NK-92 treated with Interleukin-12 subunit alpha and Interleukin-12 subunit beta, amount 100 ng/mL, for 24 hours (cell line): ENCODE data around the gene ADAMTSL3.
"Not testable (repeated sequence)": the region's sequence is repeated elsewhere in the genome, so short reads cannot be mapped to it uniquely, and the experiment has no call there.

Experiments used
- DNase-seq: peaks from one replicate; lab custom pipeline; 2025; lab: John Stamatoyannopoulos, UW

Gene ADAMTSL3

GRCh38 chr15:84035399-84035766 lies 381.5 kb downstream of the ADAMTSL3 start:
- DNase-seq = no peak

- no peak for DNase-seq
Observed at GRCh38 chr15:84037301-84037700, 383.4 kb downstream of the ADAMTSL3 start.

GRCh38 chr15:84042434-84043056 lies 388.6 kb downstream of the ADAMTSL3 start:
- DNase-seq = not testable (repeated sequence)

GRCh38 chr15:84046064-84046637 lies 392.2 kb downstream of the ADAMTSL3 start:
- DNase-seq = no peak

GRCh38 chr15:84049480-84049879 lies 395.6 kb downstream of the ADAMTSL3 start:
- not testable (repeated sequence) for DNase-seq

- no peak for DNase-seq
Observed at GRCh38 chr15:84050076-84050475, 396.2 kb downstream of the ADAMTSL3 start.

- DNase-seq = not testable (repeated sequence)
Observed at GRCh38 chr15:84051146-84051545, 397.2 kb downstream of the ADAMTSL3 start.

GRCh38 chr15:84054544-84054943 lies 400.6 kb downstream of the ADAMTSL3 start:
- not testable (repeated sequence) for DNase-seq

- DNase-seq = no peak
Observed at GRCh38 chr15:84057714-84058331, 403.9 kb downstream of the ADAMTSL3 start.

GRCh38 chr15:84063674-84064073 lies 409.8 kb downstream of the ADAMTSL3 start:
- DNase-seq = not testable (repeated sequence)

GRCh38 chr15:84068674-84069073 lies 414.8 kb downstream of the ADAMTSL3 start:
- not testable (repeated sequence) for DNase-seq

GRCh38 chr15:84078038-84078437 lies 424.1 kb downstream of the ADAMTSL3 start:
- DNase-seq = not testable (repeated sequence)

- DNase-seq = not testable (repeated sequence)
Observed at GRCh38 chr15:84079325-84079884, 425.5 kb downstream of the ADAMTSL3 start.

- DNase-seq = no peak
Observed at GRCh38 chr15:84079885-84080777, 426.2 kb downstream of the ADAMTSL3 start.

- DNase-seq = not testable (repeated sequence)
Observed at GRCh38 chr15:84080778-84081084, 426.8 kb downstream of the ADAMTSL3 start.

GRCh38 chr15:84081391-84082168 lies 427.7 kb downstream of the ADAMTSL3 start:
- DNase-seq = no peak

GRCh38 chr15:84082739-84083138 lies 428.8 kb downstream of the ADAMTSL3 start:
- DNase-seq = no peak

GRCh38 chr15:84086071-84086470 lies 432.1 kb downstream of the ADAMTSL3 start:
- not testable (repeated sequence) for DNase-seq
